Right lobe of liver (tissue), 6 donors: ENCODE measurements around the gene TOR1AIP2. TPM values are rescaled to one million over a fixed set of nuclear protein-coding genes. Genes with fewer than 3 reads are reported as not detected.

Experiments
- ATAC-seq, 4 donors: fragments of 200-7000 bp; cut with Tn5 transposase; one replicate each; pipeline ENCODE4 v1.9.1; 2020; ENCODE audit warnings: mild to moderate bottlenecking in 4 of 4, moderate library complexity in 4 of 4
- DNase-seq, 3 donors: peaks; one replicate each; pipeline ENCODE4 v3.0.0-alpha.2; 2020
- H3K27ac ChIP-seq, 3 donors: fragments of 200-600 bp; one replicate each; pipeline ENCODE4 v1.8.0; 2022
- H3K27me3 ChIP-seq, 2 donors: fragments of 200-600 bp; one replicate each; pipeline ENCODE4 v1.8.0; 2022
- H3K36me3 ChIP-seq, 4 donors: fragments of 200-600 bp; sonication (generic) in 1 of 4; one replicate each; pipeline versions ENCODE4 v1.5.1 to v1.8.0; 2017 to 2022; ENCODE audit warnings: control low read depth in 1 of 4
- H3K4me1 ChIP-seq, 4 donors: fragments of 200-600 bp; sonication (generic) in 1 of 4; one replicate each; pipeline versions ENCODE4 v1.5.1 to v1.8.0; 2017 to 2022; ENCODE audit warnings: control low read depth in 1 of 4
- H3K4me3 ChIP-seq, 3 donors: fragments of 200-600 bp; one replicate each; pipeline ENCODE4 v1.8.0; 2022
- H3K9me3 ChIP-seq, 4 donors: fragments of 200-600 bp; sonication (generic) in 1 of 4; one replicate each; pipeline versions ENCODE4 v1.5.1 to v1.8.0; 2017 to 2022; ENCODE audit warnings: control low read depth in 1 of 4
- CTCF ChIP-seq, 4 donors: fragments of 200-600 bp in 3 of 4; fragments of 450-650 bp in 1 of 4; IDR thresholded peaks; one replicate each; pipeline versions ENCODE4 v1.5.1 to v1.8.0; 2016 to 2022; ENCODE audit warnings: antibody characterized with exemption in 4 of 4, mild to moderate bottlenecking in 2 of 4
- POLR2A ChIP-seq: fragments of 450-650 bp; IDR thresholded peaks from one replicate; pipeline ENCODE4 v1.6.1; 2017; ENCODE audit warnings: antibody characterized with exemption, mild to moderate bottlenecking
- WGBS: methylation state at CpG from one replicate; pipeline ENCODE4 v1.1.6; 2018; ENCODE audit warnings: low coverage, low lambda C conversion rate; ENCODE audit not compliant: insufficient coverage; ENCODE audit errors: missing lambda C conversion rate; 5-methylcytosine and 5-hydroxymethylcytosine counted together
- intact Hi-C, 2 donors: fragments of 100-400 bp; cut with DNase I; formaldehyde crosslinking; loops; one replicate each; pipeline versions ENCODE4 v1.11.2 to v1.14.1; 2022
- long read RNA-seq: library from polyadenylated mRNA; unstranded; transcript quantifications from one replicate; pipeline ENCODE4 v2.0.0, GENCODE V29; 2019
- total RNA-seq, 6 experiments: library from RNA; depleted of rRNA in 2 of 6; stranded (reverse); fragments of >200 nt in 2 of 6; fragmentation: NEBNext Ultra II Directional in 3 of 6; extraction: Animal tissue kit (Norgen Biotek cat#: 25700) in 3 of 6; gene quantifications; one replicate each; pipeline versions ENCODE4 v1.1.0 to v1.2.4, GENCODE V29; 2016 to 2023
- donor health status: DM: no; HTN: yes; CAD: no.
- donor health status: DM: no; HTN: no; CAD: no.
- donor health status: DM: no; HTN: no; CAD: no.
- donor health status: DM: no; HTN: yes; CAD: no.
- donor health status: DM: no; HTN: yes; CAD: no.

TOR1AIP2 gene
- 100 to 1,000 TPM in 2 of 6 experiments, 10 to 100 TPM in 4; 73.3 to 140 (median 90.4) TPM for total RNA-seq
- long read RNA-seq, full-length matches to known transcripts, result 3 of 17 reads
- long read RNA-seq, partial matches to known transcripts, result 3 of 17 reads
- long read RNA-seq, other reads (novel, unspliced or antisense), result 11 of 17 reads

GRCh38 chr1:179877586-179878265 lies at the start of gene TOR1AIP2:
TSS of gene TOR1AIP2 (minus strand) at chr1:179877803. CDS start at chr1:179852665, 25,138 bp downstream.
- H3K27me3 ChIP-seq, result no peaks in the 10 kb centered on the region
- ATAC-seq (peak; percentile 67 to 76 (median 72)), DNase-seq (peak; percentile 93 to 96 (median 94))
- peak within 1 kb of the TSS; percentile 56 to 69 (median 60) for H3K4me3 ChIP-seq
- no peaks in the 10 kb centered on the region for H3K9me3 ChIP-seq
- 2% methylated on average over 31 of the region's 31 CpGs for WGBS
- TF ChIP-seq POLR2A, result peak; percentile 99
- no peak for TF ChIP-seq CTCF (IDR thresholded peaks at IDR 0.05)
- peaks cover 0 to 49% (median 15%) of the 10 kb centered on the region in 4 donors for H3K4me1 ChIP-seq
- peak within 1 kb of the TSS; percentile 77 to 90 (median 79) for H3K27ac ChIP-seq
- peaks cover 0 to 11% (median 4%) of the 10 kb centered on the region in 4 donors for H3K36me3 ChIP-seq
- intact Hi-C loops, result no loop called here

- H3K27me3 ChIP-seq, result no peaks in the 10 kb centered on the region
- no peaks in the 10 kb centered on the region for H3K36me3 ChIP-seq
- TF ChIP-seq CTCF (IDR thresholded peaks at IDR 0.05) (no peak), POLR2A (no peak)
- H3K4me1 ChIP-seq, result peaks cover 0 to 8% (median 0%) of the 10 kb centered on the region in 4 donors
- H3K4me3 ChIP-seq, result no peak overlapping the region
- intact Hi-C loops, result no loop called here
- H3K9me3 ChIP-seq, result no peaks in the 10 kb centered on the region
- no peak for DNase-seq
- 93% methylated on average over 3 of the region's 3 CpGs for WGBS
- ATAC-seq, result no peak
- no peak overlapping the region for H3K27ac ChIP-seq
These were observed 49.2 kb upstream of the TOR1AIP2 start for GRCh38 chr1:179926850-179927205.

- no peak overlapping the region for H3K4me3 ChIP-seq
- no peaks in the 10 kb centered on the region for H3K27me3 ChIP-seq
- ATAC-seq, result peak in 1 of 4 donors; percentile 86
- TF ChIP-seq CTCF (IDR thresholded peaks at IDR 0.05) (no peak), POLR2A (no peak)
- peaks cover 0 to 8% (median 0%) of the 10 kb centered on the region in 4 donors for H3K4me1 ChIP-seq
- H3K27ac ChIP-seq, result no peak overlapping the region
- no peaks in the 10 kb centered on the region for H3K36me3 ChIP-seq
- H3K9me3 ChIP-seq, result no peaks in the 10 kb centered on the region
- 69% methylated on average over 4 of the region's 4 CpGs for WGBS
- DNase-seq, result no peak
- intact Hi-C loops, result no loop called here
These were observed 48.6 kb upstream of the TOR1AIP2 start for GRCh38 chr1:179925922-179926849.

GRCh38 chr1:179925302-179925701 lies 47.7 kb upstream of the TOR1AIP2 start:
- Histone ChIP-seq H3K9me3 (no peaks in the 10 kb centered on the region), H3K4me1 (peaks cover 0 to 5% (median 0%) of the 10 kb centered on the region in 4 donors), H3K36me3 (no peaks in the 10 kb centered on the region), H3K27ac (no peak overlapping the region), H3K4me3 (no peak overlapping the region), H3K27me3 (no peaks in the 10 kb centered on the region)
- TF ChIP-seq CTCF (IDR thresholded peaks at IDR 0.05), result no peak
- no peak for TF ChIP-seq POLR2A
- no peak for DNase-seq
- no peak for ATAC-seq
- intact Hi-C loops, result no loop called here
- 83% methylated on average over 5 of the region's 5 CpGs for WGBS
